B cell (primary cell): Measurements from ENCODE around the gene PTGFRN.

Source experiments
- CTCF ChIP-seq: fragments of 200-600 bp; IDR thresholded peaks from one replicate; pipeline ENCODE4 v1.8.0; 2022; ENCODE audit warnings: antibody characterized with exemption, mild to moderate bottlenecking
- EZH2 ChIP-seq: IDR thresholded peaks from 2 replicates; pipeline ENCODE4 v1.6.1; 2012; ENCODE audit warnings: borderline replicate concordance, low read depth, mild to moderate bottlenecking, moderate library complexity, low read length; ENCODE audit not compliant: insufficient read depth, poor library complexity, severe bottlenecking

GRCh38 chr1:116950517-116951199 lies 40.9 kb downstream of the PTGFRN start:
- TF ChIP-seq EZH2 (no peak), CTCF (no peak)
